GM21576 (cell line): ENCODE measurements around the gene FOSL1.
A peak's percentile ranks its signal among the peaks of the same experiment; 100 is the strongest.

Source experiments
- ATAC-seq: cut with Tn5 transposase; IDR thresholded peaks from one replicate; pipeline ENCODE4 v1.9.1; 2021; ENCODE audit warnings: mild to moderate bottlenecking, moderate library complexity; ENCODE audit not compliant: unreplicated experiment

Gene FOSL1

GRCh38 chr11:65883058-65883761 lies 17.0 kb downstream of the FOSL1 start:
- ATAC-seq = no peak

GRCh38 chr11:65882120-65883057 lies 17.8 kb downstream of the FOSL1 start:
- ATAC-seq = no peak

- ATAC-seq = no peak
Measured at GRCh38 chr11:65880844-65881421, 19.3 kb downstream of the FOSL1 start.

- no peak for ATAC-seq
Measured at GRCh38 chr11:65880027-65880426, 20.2 kb downstream of the FOSL1 start.

- no peak for ATAC-seq
Measured at GRCh38 chr11:65879617-65880016, 20.6 kb downstream of the FOSL1 start, which contains the start of gene CTSW. TSS of gene CTSW (plus strand) at chr11:65879837. CDS start at chr11:65879855, 18 bp downstream.

- ATAC-seq = peak; percentile 82
Measured at GRCh38 chr11:65873318-65874156, 26.7 kb downstream of the FOSL1 start.

GRCh38 chr11:65872586-65873317 lies 27.4 kb downstream of the FOSL1 start, which contains the start of gene EFEMP2:
TSS of gene EFEMP2 (minus strand) at chr11:65872800. CDS start at chr11:65872354, 446 bp downstream.
- no peak for ATAC-seq

GRCh38 chr11:65871811-65872548 lies 28.2 kb downstream of the FOSL1 start:
- no peak for ATAC-seq

GRCh38 chr11:65870706-65871681 lies 29.2 kb downstream of the FOSL1 start:
- no peak for ATAC-seq

GRCh38 chr11:65870307-65870658 lies 29.9 kb downstream of the FOSL1 start:
- no peak for ATAC-seq

GRCh38 chr11:65869643-65870306 lies 30.4 kb downstream of the FOSL1 start:
- no peak for ATAC-seq

- no peak for ATAC-seq
Measured at GRCh38 chr11:65868907-65869306, 31.3 kb downstream of the FOSL1 start.

- no peak for ATAC-seq
Measured at GRCh38 chr11:65868076-65868667, 32.0 kb downstream of the FOSL1 start.

- no peak for ATAC-seq
Measured at GRCh38 chr11:65867284-65868071, 32.7 kb downstream of the FOSL1 start.

- ATAC-seq = no peak
Measured at GRCh38 chr11:65866509-65867283, 33.5 kb downstream of the FOSL1 start.
